Activated CD4-positive, CD25-positive, alpha-beta regulatory T cell treated with anti-CD3 and anti-CD28 coated beads, Interleukin-2, amount 50 U/mL, for 24 hours (primary cell): Measurements from ENCODE around the gene UNC50.

ENCODE experiments used
- ATAC-seq, 2 donors: fragments of 150-1000 bp; cut with Tn5 transposase; one replicate each; pipeline ENCODE4 v1.10.0; 2021; ENCODE audit warnings: mild to moderate bottlenecking in 1 of 2, moderate library complexity in 1 of 2

UNC50 gene

DNA sequence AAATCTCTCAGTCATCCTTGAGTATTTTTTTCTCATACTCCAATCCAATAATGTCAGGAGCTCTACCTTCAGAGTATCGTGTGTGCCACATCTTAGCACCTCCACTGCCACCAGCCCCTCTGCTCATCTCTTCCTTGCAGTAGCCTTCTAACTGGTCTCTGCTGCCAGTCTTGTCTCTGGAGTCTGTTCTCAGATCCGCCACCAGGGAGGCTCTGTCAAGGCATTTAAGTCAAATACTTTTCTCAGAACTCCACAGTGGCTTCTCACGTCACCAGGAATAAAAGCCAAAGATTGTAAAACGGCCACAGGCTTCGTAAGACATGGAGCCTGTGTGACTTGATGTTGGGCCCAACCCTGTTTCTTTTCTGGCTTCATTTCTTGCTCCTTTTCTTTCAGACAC, 7.1 kb downstream of the UNC50 start:
- ATAC-seq: no peak

DNA sequence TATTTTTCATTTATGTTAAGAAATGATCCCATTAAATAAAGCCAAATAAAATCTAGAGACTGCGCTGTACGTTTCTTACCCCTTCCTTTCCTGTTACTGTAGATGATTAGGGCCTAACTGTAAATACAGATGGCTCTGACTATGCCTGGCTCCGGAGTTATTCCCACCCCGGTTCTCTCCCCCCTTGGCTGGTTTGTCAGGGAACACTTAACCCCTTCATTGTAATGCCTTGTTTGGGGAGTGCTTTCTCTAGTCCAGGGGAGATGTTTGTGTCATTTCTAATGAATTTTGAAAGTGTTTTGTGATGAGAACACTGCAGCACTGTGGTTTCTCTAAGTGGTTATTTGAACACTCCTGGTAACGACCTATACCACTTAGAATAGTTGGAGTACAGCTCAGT, 8.8 kb downstream of the UNC50 start:
- no peak for ATAC-seq

DNA sequence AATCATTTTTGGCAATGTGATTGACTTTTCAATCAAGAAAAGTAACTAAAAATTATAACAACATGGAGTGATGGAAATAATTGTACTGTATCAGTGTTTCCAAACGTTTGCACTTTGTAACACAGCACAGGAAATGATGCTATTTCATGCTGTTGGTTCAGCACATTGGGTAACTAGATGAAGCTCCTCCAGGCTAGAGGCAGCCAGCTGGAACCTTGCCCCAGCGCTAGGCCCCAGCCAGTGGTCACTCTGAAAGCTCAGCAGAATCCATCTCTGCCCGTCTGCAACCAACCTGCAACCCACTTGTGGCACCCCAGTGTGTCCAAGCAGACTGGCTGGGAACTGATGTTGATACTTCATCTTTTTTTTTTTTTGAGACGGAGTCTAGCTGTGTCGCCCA, 15.3 kb downstream of the UNC50 start:
- ATAC-seq: no peak

GRCh38 chr2:98632351-98632750, 24.0 kb downstream of the UNC50 start:
- no peak for ATAC-seq

GRCh38 chr2:98634406-98635092, 26.2 kb downstream of the UNC50 start:
- ATAC-seq: peak; percentile 36 to 55

GRCh38 chr2:98637401-98638147, 29.2 kb downstream of the UNC50 start:
- peak; percentile 81 to 83 for ATAC-seq

GRCh38 chr2:98643496-98644100, 35.2 kb downstream of the UNC50 start:
- ATAC-seq: no peak

GRCh38 chr2:98647636-98648035, 39.2 kb downstream of the UNC50 start:
- no peak for ATAC-seq

- ATAC-seq: no peak
These were observed 40.1 kb downstream of the UNC50 start for GRCh38 chr2:98648451-98648850.

DNA sequence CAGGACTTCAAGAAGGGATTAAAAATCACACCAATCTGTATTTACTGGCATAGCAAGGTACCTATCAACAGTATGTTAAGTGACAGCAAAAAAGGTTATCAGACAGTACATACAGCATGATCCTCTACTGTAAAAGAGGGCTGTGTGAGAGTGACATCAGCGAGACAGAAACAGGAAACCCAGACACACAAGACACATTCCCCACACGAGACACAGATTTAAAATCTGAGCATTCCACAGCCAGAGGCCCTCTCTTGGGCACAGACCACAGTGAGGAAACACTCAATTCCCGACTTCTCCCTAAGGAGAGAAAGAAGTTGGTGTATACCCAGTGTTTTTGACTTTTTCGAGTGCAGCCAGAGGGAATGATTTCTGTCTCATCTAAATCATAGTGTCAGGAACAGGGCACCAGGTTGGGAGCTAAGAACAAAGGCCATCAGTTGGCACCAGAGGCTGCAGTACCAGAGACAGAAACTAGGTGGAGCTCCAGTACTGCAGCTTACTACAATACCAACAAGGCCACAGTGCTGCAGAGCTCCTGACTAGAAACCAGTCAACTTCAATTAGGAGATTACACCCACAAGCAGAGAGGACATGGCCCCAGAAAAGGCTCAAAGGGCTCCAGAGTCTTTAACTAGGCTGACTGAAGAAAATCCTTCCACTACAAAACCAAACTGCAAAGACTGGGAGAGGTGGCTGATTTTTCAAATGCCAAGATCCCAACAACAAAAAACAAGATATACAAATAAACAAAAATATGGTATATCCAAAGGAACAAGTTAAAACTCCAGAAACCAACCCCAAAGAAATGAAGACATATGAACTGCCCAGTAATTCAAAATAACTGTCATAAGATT, 41.0 kb downstream of the UNC50 start:
- peak; percentile 94 to 95 for ATAC-seq

- ATAC-seq: no peak
These were observed 41.6 kb downstream of the UNC50 start for GRCh38 chr2:98649992-98650375.

DNA sequence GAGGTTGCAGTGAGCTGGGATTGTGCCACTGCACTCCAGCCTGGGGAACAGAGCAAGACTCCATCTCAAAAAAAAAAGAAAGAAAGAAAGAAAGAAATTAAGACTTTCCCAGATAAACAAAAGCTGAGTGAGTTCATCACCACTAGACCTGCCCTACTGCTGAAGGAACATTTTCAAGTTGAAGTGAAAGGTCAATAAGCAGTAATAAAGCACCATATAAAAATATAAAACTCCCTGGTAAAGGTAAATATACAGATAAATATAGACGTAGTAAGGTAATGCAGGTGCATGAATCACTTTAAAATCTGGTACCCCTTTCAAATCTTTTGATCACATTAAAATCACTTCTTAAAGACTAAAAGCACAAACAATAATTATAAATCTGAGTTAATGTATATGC, 42.6 kb downstream of the UNC50 start:
- no peak for ATAC-seq

DNA sequence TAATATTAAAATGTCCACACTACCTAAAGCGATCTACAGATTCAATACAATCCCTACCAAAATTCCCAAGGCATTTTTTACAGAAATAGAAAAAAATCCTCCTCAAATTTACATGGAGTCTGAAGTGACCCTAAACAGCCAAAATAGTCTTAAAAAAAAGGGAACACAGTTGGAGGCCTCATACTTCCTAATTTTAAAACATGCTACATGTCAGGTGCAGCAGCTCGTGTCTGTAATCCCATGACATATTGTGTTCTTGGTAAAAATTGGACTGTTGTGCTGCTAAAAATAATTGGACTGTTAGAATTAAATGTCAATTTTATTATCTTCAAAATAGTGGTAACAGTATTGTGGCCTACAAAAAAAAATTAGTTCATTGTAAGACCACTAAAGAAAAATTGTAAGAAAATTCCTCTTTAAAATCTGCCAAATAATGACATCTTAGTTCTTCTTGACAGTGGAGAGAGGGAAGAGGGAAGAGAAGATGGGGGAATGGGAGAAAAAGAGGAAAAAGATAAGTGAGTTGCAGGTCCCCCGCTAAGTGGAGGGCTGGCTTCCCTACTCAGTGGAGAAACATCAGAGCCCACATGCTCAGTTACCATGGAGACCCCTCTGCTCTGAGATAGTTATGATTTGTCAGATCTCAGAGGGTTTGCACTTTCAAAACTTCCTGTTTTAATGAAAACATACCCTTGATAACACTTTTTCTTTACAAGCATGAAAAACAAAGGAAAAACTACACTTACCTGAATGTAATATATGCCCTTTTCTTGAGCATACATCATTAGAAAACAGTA, 46.5 kb downstream of the UNC50 start:
- peak; percentile 52 to 63 for ATAC-seq

DNA sequence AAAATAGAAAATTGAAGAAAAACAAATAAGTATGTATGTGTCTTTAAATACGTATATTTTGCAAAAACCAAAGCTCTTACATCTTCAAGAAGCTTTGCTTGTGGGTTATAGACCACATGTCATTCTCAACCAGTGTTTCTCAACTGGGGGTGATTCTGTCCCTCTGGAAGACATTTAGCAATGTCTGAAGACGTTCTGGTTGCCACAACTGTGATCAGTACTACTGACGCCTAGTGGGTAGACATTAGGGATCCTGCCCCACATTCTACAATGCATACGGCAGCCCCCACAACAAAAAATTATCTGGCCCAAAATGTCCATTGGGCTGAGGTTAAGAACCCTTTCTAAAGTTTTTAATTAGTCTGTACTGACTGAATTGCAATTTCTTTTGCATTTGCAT, 48.4 kb downstream of the UNC50 start:
- peak; percentile 23 to 30 for ATAC-seq

GRCh38 chr2:98658816-98659490, 50.6 kb downstream of the UNC50 start:
- ATAC-seq: peak; percentile 38 to 49

- ATAC-seq: peak; percentile 52 to 62
These were observed 51.1 kb downstream of the UNC50 start for GRCh38 chr2:98659491-98659840.

DNA sequence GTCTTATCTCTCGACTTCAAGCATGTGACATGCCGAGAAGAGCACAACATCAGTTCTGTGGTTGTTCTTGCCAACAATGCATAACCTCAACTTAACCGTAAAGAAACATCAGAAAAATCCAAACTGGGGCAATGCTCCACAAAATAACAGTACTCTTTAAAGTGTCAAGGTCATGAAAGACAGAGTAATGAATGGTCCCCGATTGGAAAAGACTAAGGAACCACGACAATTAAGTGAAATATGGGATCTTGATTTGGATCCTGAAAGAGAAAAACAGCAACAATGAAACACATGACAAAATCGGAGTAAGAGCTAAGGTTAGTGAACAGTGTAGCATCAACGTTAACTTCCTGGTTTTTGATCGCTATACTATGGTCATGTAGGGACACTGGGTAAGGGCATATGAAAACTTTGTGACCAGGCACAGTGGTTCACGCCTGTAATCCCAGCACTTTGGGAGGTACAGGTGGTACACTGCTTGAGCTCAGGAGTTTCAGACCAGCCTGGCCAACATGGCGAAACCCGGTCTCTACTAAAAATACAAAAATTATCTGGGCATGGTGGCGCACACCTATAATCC, 55.2 kb downstream of the UNC50 start:
- peak; percentile 37 to 55 for ATAC-seq

- peak; percentile 57 to 75 for ATAC-seq
These were observed 55.9 kb downstream of the UNC50 start for GRCh38 chr2:98664323-98664722.

- no peak for ATAC-seq
These were observed 57.3 kb downstream of the UNC50 start for GRCh38 chr2:98665677-98666076.
